Activated B cell treated with CpG ODN at 0.5 μM for 24 hours (primary cell): Measurements from ENCODE around the gene PDCD6IP. TPM values are rescaled to one million over a fixed set of nuclear protein-coding genes. Genes with fewer than 3 reads are reported as not detected.

ENCODE experiments used
- ATAC-seq: fragments of 200-7000 bp; cut with Tn5 transposase; one replicate; pipeline ENCODE4 v1.10.0; 2021; ENCODE audit warnings: low read depth, mild to moderate bottlenecking, moderate library complexity
- CTCF ChIA-PET: fragments of 350-600 bp; sonication (Branson Sonifier 250); formaldehyde crosslinking; loops from one replicate; lab custom pipeline; 2021; ENCODE audit warnings: antibody characterized with exemption; lab: Charles Lee
- POLR2A ChIA-PET: fragments of 350-600 bp; sonication (Branson Sonifier 250); formaldehyde crosslinking; loops from one replicate; lab custom pipeline; 2021; ENCODE audit warnings: antibody characterized with exemption; lab: Charles Lee
- DNase-seq: peaks from one replicate; pipeline ENCODE4 v3.0.0; 2022
- H3K27ac Mint-ChIP-seq: one replicate; pipeline ENCODE4 v1.8.0; 2020; ENCODE audit warnings: mixed read lengths
- H3K27me3 Mint-ChIP-seq: one replicate; pipeline ENCODE4 v1.8.0; 2021; ENCODE audit warnings: mixed read lengths
- H3K36me3 Mint-ChIP-seq: one replicate; pipeline ENCODE4 v1.8.0; 2021; ENCODE audit warnings: low read depth, mixed read lengths
- H3K4me1 Mint-ChIP-seq: one replicate; pipeline ENCODE4 v1.8.0; 2021; ENCODE audit warnings: mixed read lengths
- H3K4me3 Mint-ChIP-seq: one replicate; pipeline ENCODE4 v1.8.0; 2020; ENCODE audit warnings: mild to moderate bottlenecking, mixed read lengths
- H3K9me3 Mint-ChIP-seq: one replicate; pipeline ENCODE4 v1.8.0; 2020; ENCODE audit warnings: mixed read lengths
- intact Hi-C: fragments of 100-400 bp; cut with micrococcal nuclease; formaldehyde crosslinking; loops from one replicate; pipeline ENCODE4 v1.15.1; 2024
- total RNA-seq: library from RNA; stranded (reverse); gene quantifications from 2 replicates; pipeline ENCODE4 v1.2.3, GENCODE V29; 2022
- TF ChIP-seq, protein P1 (sequence below): fragments of 200-600 bp; IDR thresholded peaks from one replicate; pipeline ENCODE4 v1.8.0; 2022; ENCODE audit warnings: antibody characterized with exemption, mild to moderate bottlenecking

PDCD6IP gene
- total RNA-seq, 1 donor from 2014 or later, result 237 TPM

DNA sequence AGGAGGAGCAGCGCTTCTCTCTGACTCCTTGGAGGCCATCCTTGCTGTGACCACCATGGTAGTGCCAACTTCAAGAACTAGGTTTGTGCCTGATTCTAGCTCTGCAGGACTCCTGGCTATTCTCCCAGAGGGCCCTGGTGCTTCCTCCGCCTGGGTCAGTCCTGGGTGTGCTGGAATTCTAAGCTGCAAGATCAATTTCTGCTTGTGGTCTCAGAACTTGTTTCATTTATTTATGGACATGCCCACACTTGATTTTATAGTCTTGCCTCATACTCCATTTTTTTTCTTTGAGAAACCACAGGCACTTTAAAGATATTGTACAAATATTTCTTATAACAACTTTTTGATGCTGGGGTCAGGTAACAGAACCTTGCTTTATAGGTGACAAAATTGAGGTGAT lies 87.6 kb downstream of the PDCD6IP start:
- intact Hi-C loops, result no loop called here
- Mint-ChIP-seq H3K4me3 (no peak overlapping the region), H3K4me1 (peaks cover 4% of the 10 kb centered on the region), H3K9me3 (no peaks in the 10 kb centered on the region), H3K36me3 (no peaks in the 10 kb centered on the region), H3K27me3 (peaks cover 3% of the 10 kb centered on the region), H3K27ac (no peak overlapping the region)
- DNase-seq (no peak), ATAC-seq (no peak)
- ChIA-PET CTCF (no interaction called here), POLR2A (no interaction called here)
- TF ChIP-seq, protein P1, sequence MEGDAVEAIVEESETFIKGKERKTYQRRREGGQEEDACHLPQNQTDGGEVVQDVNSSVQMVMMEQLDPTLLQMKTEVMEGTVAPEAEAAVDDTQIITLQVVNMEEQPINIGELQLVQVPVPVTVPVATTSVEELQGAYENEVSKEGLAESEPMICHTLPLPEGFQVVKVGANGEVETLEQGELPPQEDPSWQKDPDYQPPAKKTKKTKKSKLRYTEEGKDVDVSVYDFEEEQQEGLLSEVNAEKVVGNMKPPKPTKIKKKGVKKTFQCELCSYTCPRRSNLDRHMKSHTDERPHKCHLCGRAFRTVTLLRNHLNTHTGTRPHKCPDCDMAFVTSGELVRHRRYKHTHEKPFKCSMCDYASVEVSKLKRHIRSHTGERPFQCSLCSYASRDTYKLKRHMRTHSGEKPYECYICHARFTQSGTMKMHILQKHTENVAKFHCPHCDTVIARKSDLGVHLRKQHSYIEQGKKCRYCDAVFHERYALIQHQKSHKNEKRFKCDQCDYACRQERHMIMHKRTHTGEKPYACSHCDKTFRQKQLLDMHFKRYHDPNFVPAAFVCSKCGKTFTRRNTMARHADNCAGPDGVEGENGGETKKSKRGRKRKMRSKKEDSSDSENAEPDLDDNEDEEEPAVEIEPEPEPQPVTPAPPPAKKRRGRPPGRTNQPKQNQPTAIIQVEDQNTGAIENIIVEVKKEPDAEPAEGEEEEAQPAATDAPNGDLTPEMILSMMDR, result no peak

DNA sequence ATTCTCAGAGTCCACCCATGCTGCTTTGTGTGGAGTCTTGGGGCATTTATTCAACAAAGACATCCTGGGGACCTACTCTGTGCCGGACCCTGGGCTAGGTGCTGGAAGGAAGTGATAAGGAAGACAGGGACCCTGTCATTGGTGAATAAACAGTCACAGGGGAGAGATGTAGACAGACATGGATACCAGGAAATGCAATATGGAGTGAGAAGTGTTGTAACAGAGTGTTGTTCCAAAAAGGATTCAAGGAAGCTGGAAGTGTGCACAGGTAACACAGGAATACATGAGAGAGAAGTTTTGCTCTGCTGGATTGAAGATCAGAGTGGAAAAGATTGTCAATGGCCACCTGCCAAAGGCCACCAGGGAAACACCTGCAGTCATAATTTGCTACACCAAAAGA lies 89.0 kb downstream of the PDCD6IP start:
- ATAC-seq (no peak), DNase-seq (no peak)
- Mint-ChIP-seq H3K27me3 (peaks cover 3% of the 10 kb centered on the region), H3K9me3 (no peaks in the 10 kb centered on the region), H3K4me1 (peaks cover 4% of the 10 kb centered on the region), H3K36me3 (no peaks in the 10 kb centered on the region), H3K4me3 (no peak overlapping the region), H3K27ac (no peak overlapping the region)
- CTCF ChIA-PET, result no interaction called here
- intact Hi-C loops, result no loop called here
- TF ChIP-seq, protein P1, result no peak
- POLR2A ChIA-PET, result no interaction called here

DNA sequence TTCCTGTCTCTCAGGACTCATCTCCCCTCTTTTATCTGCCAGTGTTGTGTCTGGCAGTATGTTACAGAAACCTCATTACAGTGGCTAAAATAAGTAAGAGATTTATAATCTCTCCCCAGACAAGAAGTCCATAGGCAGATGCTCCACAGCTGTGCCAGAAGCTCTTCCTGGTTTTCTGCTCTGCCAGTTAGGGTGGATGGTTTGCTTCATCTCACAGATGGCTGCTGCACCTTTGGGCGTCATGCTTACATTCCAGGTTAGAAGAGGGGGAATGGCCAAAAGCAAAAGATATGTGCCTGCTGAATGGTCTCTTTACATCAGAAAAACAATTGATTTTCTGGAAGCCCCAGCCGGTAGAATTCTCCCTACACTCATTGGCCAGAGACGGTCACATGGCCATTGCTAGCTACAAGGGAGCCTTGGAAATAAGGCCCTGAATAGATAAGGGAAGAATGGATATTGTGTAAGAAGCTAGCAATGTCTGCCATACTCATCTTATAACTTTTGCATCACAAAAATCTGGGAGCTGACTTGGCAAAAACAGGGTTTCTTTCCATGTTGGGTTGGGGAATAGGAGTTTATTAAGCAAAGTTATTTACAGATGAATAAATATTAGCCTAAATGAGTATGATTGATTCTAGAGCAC lies 91.1 kb downstream of the PDCD6IP start:
- no peaks in the 10 kb centered on the region for H3K4me1 Mint-ChIP-seq
- no peaks in the 10 kb centered on the region for H3K9me3 Mint-ChIP-seq
- ATAC-seq (no peak), DNase-seq (no peak)
- TF ChIP-seq, protein P1, result no peak
- H3K27me3 Mint-ChIP-seq, result no peaks in the 10 kb centered on the region
- POLR2A ChIA-PET, result no interaction called here
- no peak overlapping the region for H3K27ac Mint-ChIP-seq
- H3K36me3 Mint-ChIP-seq, result no peaks in the 10 kb centered on the region
- intact Hi-C loops, result no loop called here
- H3K4me3 Mint-ChIP-seq, result no peak overlapping the region
- CTCF ChIA-PET, result no interaction called here

DNA sequence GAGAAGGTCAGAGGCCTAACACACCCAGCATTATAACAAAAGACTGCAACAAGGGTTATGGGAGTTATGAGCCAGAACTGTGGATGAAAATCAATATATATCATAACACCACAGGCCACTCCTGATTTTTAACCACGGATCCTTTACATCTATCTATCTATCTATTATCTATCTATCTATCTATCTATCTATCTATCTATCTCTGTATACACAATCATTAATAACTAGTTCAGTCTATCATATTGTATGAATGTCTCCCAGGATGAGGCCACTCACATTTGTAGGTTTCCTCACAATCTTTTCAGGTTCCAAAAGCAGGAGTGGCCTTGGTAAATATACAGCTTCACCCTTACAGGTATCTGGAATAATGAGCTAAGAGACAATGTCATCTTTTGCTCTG lies 94.2 kb downstream of the PDCD6IP start:
- no peak for ATAC-seq
- Mint-ChIP-seq H3K4me3 (no peak overlapping the region), H3K27me3 (no peaks in the 10 kb centered on the region)

DNA sequence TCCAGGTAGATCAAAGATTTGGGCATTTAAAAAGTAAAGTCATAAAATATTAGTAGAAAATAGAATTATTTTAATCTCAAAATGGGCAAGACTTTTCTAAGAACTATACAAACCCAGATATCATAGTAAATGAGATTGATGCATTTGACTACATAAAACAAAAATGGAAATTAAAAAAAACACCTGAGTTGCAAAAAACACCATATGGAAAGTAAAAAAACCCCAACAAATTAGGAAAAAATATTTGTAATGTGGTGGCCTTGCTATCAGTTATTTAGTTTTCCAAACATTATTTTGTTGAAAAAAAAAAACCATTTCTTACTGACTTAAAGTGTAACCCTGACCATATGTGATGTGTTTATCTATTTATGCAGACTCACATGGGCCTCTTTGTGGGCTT lies 97.2 kb downstream of the PDCD6IP start:
- TF ChIP-seq, protein P1, result no peak
- CTCF ChIA-PET, result no interaction called here
- H3K9me3 Mint-ChIP-seq, result no peaks in the 10 kb centered on the region

More for the DNA sequence above, 94.2 kb downstream of the PDCD6IP start:
- no peak for DNase-seq
- TF ChIP-seq, protein P1, result no peak
- CTCF ChIA-PET, result interaction anchor here (0.6 to 1.5 kb wide), 2 partner anchors 9 to 13 kb away, joined by 3 read pairs; no protein-coding TSS in a partner anchor
- H3K27ac Mint-ChIP-seq, result no peak overlapping the region
- intact Hi-C loops, result no loop called here
- H3K9me3 Mint-ChIP-seq, result no peaks in the 10 kb centered on the region
- H3K36me3 Mint-ChIP-seq, result no peaks in the 10 kb centered on the region
- POLR2A ChIA-PET, result no interaction called here
- no peaks in the 10 kb centered on the region for H3K4me1 Mint-ChIP-seq

More for the DNA sequence above, 97.2 kb downstream of the PDCD6IP start:
- POLR2A ChIA-PET, result no interaction called here
- H3K36me3 Mint-ChIP-seq, result no peaks in the 10 kb centered on the region
- no peaks in the 10 kb centered on the region for H3K27me3 Mint-ChIP-seq
- no peaks in the 10 kb centered on the region for H3K4me1 Mint-ChIP-seq
- H3K4me3 Mint-ChIP-seq, result no peak overlapping the region
- no peak for DNase-seq
- ATAC-seq, result no peak
- intact Hi-C loops, result no loop called here
- no peak overlapping the region for H3K27ac Mint-ChIP-seq
